PC-9 (cell line): ENCODE results near the gene NAGK. TPM values are rescaled to one million over a fixed set of nuclear protein-coding genes. Genes with fewer than 3 reads are reported as not detected.
A peak's percentile ranks its signal among the peaks of the same experiment; 100 is the strongest.

Experiments
- BruUV-seq: library from RNA; stranded (reverse); fragments of 400-500 nt; replicated peaks from 2 replicates; lab custom pipeline; 2021; lab: Mats Ljungman, UMichigan
- CTCF ChIA-PET: fragments of 300-600 bp; sonication (Branson Sonifier 250); formaldehyde crosslinking; loops from one replicate; lab custom pipeline; 2022; ENCODE audit warnings: antibody characterized with exemption; lab: Charles Lee
- POLR2A ChIA-PET: fragments of 300-600 bp; sonication (Branson Sonifier 250); formaldehyde crosslinking; loops from one replicate; lab custom pipeline; 2022; ENCODE audit warnings: antibody characterized with exemption; ENCODE audit not compliant: unreplicated experiment; lab: Charles Lee
- DNase-seq, 2 experiments: peaks; one replicate each; pipeline versions ENCODE4 v3.0.0 to v3.0.0-alpha.2; 2015 to 2022; ENCODE audit warnings: mixed read lengths in 1 of 2
- H2AFZ ChIP-seq: fragments of 200-600 bp; sonication (generic); 2 replicates; pipeline ENCODE4 v1.8.1; 2017; ENCODE audit warnings: antibody characterized with exemption
- H3F3A ChIP-seq: fragments of 200-600 bp; sonication (generic); 2 replicates; pipeline ENCODE4 v1.8.1; 2017; ENCODE audit warnings: antibody characterized with exemption, mild to moderate bottlenecking, low read depth; ENCODE audit not compliant: insufficient read depth
- H3K27ac ChIP-seq: fragments of 200-600 bp; sonication (generic); 2 replicates; pipeline ENCODE4 v1.6.1; 2016; ENCODE audit warnings: mixed run types
- H3K27me3 ChIP-seq: fragments of 200-600 bp; sonication (generic); 2 replicates; pipeline ENCODE4 v1.6.1; 2016; ENCODE audit warnings: low read depth, mixed run types; ENCODE audit not compliant: insufficient read depth
- H3K36me3 ChIP-seq: fragments of 200-600 bp; sonication (generic); 2 replicates; pipeline ENCODE4 v1.6.1; 2016; ENCODE audit warnings: low read depth, mixed run types
- H3K4me1 ChIP-seq: fragments of 200-600 bp; sonication (generic); replicated peaks from 2 replicates; pipeline ENCODE4 v1.6.1; 2016; ENCODE audit warnings: mixed run types; ENCODE audit not compliant: insufficient read depth
- H3K4me2 ChIP-seq: fragments of 200-600 bp; sonication (generic); 2 replicates; pipeline ENCODE4 v1.6.1; 2017; ENCODE audit warnings: mixed run types
- H3K4me3 ChIP-seq: fragments of 200-600 bp; sonication (generic); 2 replicates; pipeline ENCODE4 v1.6.1; 2016; ENCODE audit warnings: mixed run types
- H3K79me2 ChIP-seq: fragments of 200-600 bp; sonication (generic); 2 replicates; pipeline ENCODE4 v1.6.1; 2017; ENCODE audit warnings: low read depth, mixed run types
- H3K9me2 ChIP-seq: fragments of 200-600 bp; sonication (generic); 2 replicates; pipeline ENCODE4 v1.8.1; 2017; ENCODE audit warnings: mild to moderate bottlenecking; ENCODE audit not compliant: insufficient read depth
- H3K9me3 ChIP-seq: fragments of 200-600 bp; sonication (generic); 2 replicates; pipeline ENCODE4 v1.8.1; 2016; ENCODE audit warnings: low read depth; ENCODE audit not compliant: insufficient read depth
- H4K20me1 ChIP-seq: fragments of 200-600 bp; sonication (generic); 2 replicates; pipeline ENCODE4 v1.8.1; 2017; ENCODE audit not compliant: insufficient read depth
- EZH2 ChIP-seq: fragments of 200-600 bp; sonication (generic); IDR thresholded peaks from 2 replicates; pipeline ENCODE4 v1.8.0; 2017; ENCODE audit warnings: antibody characterized with exemption, low read depth
- intact Hi-C: fragments of 100-400 bp; cut with micrococcal nuclease; formaldehyde crosslinking; loops from one replicate; pipeline ENCODE4 v1.10.0; 2022; ENCODE audit not compliant: unreplicated experiment
- total RNA-seq: library from RNA; stranded (reverse); gene quantifications from 2 replicates; pipeline ENCODE4 v1.2.3, GENCODE V29; 2021
- TF ChIP-seq, protein P1 (sequence below): fragments of 200-600 bp; sonication (generic); conservative IDR thresholded peaks from 2 replicates; pipeline ENCODE4 v1.6.1; 2017; ENCODE audit warnings: mixed run types, antibody characterized with exemption, mild to moderate bottlenecking, moderate library complexity

Gene NAGK
- total RNA-seq, 1 experiment from 2014 or later = 34.1 TPM

DNA sequence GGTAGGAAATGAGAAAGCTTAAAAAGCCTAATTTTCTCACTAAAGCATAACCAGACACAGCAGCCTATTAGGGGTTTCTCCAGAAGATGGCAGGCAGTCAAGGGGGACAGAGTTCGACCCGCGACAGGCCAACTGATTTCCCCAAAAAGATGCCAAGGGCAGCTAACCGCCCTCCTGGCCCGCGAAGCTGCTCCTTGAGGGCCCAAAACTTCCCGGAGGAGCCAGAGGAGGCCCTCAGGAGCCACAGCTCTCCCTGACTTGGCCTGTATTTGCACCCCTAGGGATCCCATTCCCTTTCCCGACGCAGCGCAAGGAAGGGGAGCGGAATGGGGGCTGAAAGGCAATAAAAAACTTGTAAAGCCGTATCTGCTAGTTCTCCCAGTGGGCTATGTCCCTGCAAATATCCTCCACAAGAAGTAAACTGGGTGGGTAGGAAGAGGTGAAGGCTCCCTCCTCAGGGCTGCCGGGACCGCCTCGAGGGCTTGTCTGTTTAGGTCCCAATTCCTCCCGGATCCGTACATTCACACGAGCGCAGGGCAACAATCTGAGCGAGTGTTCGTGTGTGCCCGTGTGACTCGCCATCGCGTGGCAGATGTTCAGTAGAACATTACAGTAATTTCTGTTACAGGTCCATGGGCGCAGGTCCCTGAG, 756 bp upstream of the NAGK start:
- peaks cover 12% of the 10 kb centered on the region; the same call in 1 of the 2 replicates for H3F3A ChIP-seq
- H3K4me3 ChIP-seq = peak overlapping the region; percentile 72
- no peaks in the 10 kb centered on the region for H3K36me3 ChIP-seq
- no peaks in the 10 kb centered on the region for H4K20me1 ChIP-seq
- H3K9me2 ChIP-seq = no peaks in the 10 kb centered on the region
- DNase-seq = no peak
- intact Hi-C loops = loop anchor here (1.0 to 5.0 kb wide), 2 partner anchors 45 to 63 kb away; partner anchors contain the start of genes MCEE and MPHOSPH10
- no peak for TF ChIP-seq EZH2
- H3K4me1 ChIP-seq = peaks cover 25% of the 10 kb centered on the region
- peaks cover 24% of the 10 kb centered on the region for H3K79me2 ChIP-seq
- H2AFZ ChIP-seq = peak overlapping the region; percentile 84
- H3K27ac ChIP-seq = peak overlapping the region; percentile 40
- ChIA-PET POLR2A (interaction anchor here (0.6 to 1.0 kb wide), 3 partner anchors 62 to 1905 kb away, joined by 3 to 4 read pairs (median 3); partner anchors contain the start of gene MCEE), CTCF (interaction anchor here (0.6 to 0.7 kb wide), 3 partner anchors 83 to 450 kb away, joined by 3 to 11 read pairs (median 4); no protein-coding TSS in a partner anchor)
- TSS peak; percentile 90 for BruUV-seq
- peak overlapping the region; percentile 95 for H3K4me2 ChIP-seq
- no peaks in the 10 kb centered on the region for H3K9me3 ChIP-seq
- H3K27me3 ChIP-seq = no peaks in the 10 kb centered on the region

DNA sequence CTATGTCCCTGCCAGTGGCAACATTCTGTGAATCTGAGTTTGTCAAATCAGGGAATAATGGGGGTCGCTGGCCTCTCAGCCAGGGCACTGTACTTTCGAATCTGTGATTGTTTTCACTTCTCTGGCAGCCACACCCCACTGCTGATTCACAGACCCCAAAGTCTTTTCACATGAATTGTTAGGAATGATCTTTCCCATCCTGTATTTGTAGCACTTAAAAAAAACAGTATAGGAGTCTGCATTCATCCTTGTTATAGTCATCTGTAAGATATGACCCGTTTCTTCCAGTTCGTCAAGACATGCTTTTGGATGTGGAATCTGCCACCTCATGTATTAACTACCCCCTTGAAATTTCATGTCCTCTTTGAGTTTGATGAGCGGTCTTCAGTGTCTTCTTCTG, 928 bp downstream of the NAGK start:
- Histone ChIP-seq H3K4me2 (peak overlapping the region; percentile 95), H3K4me3 (peak overlapping the region; percentile 72), H4K20me1 (no peaks in the 10 kb centered on the region), H3K9me2 (no peaks in the 10 kb centered on the region), H3K79me2 (peaks cover 24% of the 10 kb centered on the region), H3K27me3 (no peaks in the 10 kb centered on the region), H3K9me3 (no peaks in the 10 kb centered on the region), H3K4me1 (peaks cover 25% of the 10 kb centered on the region), H3F3A (peaks cover 12% of the 10 kb centered on the region; the same call in 1 of the 2 replicates), H2AFZ (peak overlapping the region; percentile 84; the same call in 1 of the 2 replicates), H3K27ac (no peak overlapping the region), H3K36me3 (no peaks in the 10 kb centered on the region)
- intact Hi-C loops = loop anchor here (5.0 kb wide), 1 partner anchor 47 kb away; no protein-coding TSS in a partner anchor
- CTCF ChIA-PET = interaction anchor here (1.1 kb wide), 1 partner anchor 45 kb away, joined by 3 read pairs; no protein-coding TSS in a partner anchor
- BruUV-seq = TSS peak; percentile 60
- POLR2A ChIA-PET = interaction anchor here (0.6 kb wide), 1 partner anchor 23 kb away, joined by 3 read pairs; no protein-coding TSS in a partner anchor
- no peak for DNase-seq
- TF ChIP-seq EZH2 = no peak

DNA sequence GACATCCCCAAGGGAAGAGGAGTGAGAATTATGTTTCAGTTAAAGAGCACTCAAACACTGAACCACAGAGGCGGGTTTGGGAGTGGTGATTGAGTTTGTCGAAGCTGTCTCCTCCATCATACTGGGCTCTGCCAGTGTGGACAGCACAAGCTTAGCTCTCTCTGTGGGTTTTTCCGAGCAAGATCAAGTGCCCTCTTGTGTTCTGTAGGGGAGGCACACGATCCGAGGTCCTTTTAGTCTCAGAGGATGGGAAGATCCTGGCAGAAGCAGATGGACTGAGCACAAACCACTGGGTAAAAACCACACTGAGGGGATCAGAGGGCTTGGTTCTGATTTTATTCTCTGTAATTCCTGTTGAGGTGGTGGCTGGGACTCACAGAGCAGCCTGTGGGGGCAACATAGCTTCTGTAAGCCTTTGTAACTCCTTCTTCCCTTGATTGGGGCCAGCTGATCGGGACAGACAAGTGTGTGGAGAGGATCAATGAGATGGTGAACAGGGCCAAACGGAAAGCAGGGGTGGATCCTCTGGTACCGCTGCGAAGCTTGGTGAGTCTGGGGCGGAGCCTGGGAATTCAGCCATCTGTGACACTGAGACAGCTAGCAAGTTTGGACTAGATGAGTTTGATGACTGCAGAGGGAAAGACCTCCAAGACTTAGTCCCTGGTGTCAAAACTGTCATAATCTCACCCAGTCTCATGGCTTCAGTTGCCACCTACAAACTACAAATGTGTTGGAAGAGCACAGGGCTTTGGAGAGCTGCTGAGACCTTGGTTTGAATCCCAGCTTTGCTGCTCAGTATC, 2.0 kb downstream of the NAGK start:
- no peaks in the 10 kb centered on the region for H3K9me2 ChIP-seq
- no peak overlapping the region for H3K27ac ChIP-seq
- no peaks in the 10 kb centered on the region for H3K27me3 ChIP-seq
- no TSS peak for BruUV-seq
- ChIA-PET POLR2A (interaction anchor here (0.6 kb wide), 1 partner anchor 16 kb away, joined by 4 read pairs; no protein-coding TSS in a partner anchor), CTCF (no interaction called here)
- TF ChIP-seq, protein P1, sequence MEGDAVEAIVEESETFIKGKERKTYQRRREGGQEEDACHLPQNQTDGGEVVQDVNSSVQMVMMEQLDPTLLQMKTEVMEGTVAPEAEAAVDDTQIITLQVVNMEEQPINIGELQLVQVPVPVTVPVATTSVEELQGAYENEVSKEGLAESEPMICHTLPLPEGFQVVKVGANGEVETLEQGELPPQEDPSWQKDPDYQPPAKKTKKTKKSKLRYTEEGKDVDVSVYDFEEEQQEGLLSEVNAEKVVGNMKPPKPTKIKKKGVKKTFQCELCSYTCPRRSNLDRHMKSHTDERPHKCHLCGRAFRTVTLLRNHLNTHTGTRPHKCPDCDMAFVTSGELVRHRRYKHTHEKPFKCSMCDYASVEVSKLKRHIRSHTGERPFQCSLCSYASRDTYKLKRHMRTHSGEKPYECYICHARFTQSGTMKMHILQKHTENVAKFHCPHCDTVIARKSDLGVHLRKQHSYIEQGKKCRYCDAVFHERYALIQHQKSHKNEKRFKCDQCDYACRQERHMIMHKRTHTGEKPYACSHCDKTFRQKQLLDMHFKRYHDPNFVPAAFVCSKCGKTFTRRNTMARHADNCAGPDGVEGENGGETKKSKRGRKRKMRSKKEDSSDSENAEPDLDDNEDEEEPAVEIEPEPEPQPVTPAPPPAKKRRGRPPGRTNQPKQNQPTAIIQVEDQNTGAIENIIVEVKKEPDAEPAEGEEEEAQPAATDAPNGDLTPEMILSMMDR = no peak; the same call in 1 of the 2 replicates
- TF ChIP-seq EZH2 = no peak
- no peak overlapping the region for H3K4me3 ChIP-seq
- no peak for DNase-seq
- no peak overlapping the region for H2AFZ ChIP-seq
- H3K36me3 ChIP-seq = no peaks in the 10 kb centered on the region
- H3K4me1 ChIP-seq = peaks cover 25% of the 10 kb centered on the region
- no peaks in the 10 kb centered on the region for H4K20me1 ChIP-seq
- H3K79me2 ChIP-seq = peaks cover 24% of the 10 kb centered on the region
- H3K9me3 ChIP-seq = no peaks in the 10 kb centered on the region
- H3F3A ChIP-seq = peaks cover 12% of the 10 kb centered on the region; the same call in 1 of the 2 replicates
- intact Hi-C loops = no loop called here
- 0 out of 2 replicates have a peak overlapping the region, but pooled peaks have one; percentile 95 for H3K4me2 ChIP-seq
